Measurements from ENCODE around the gene CDK6. TPM values are rescaled to one million over a fixed set of nuclear protein-coding genes. Genes with fewer than 3 reads are reported as not detected.

Gene CDK6
- total RNA-seq, 1 donor from 2014 or later, result 23.3 TPM

DNA sequence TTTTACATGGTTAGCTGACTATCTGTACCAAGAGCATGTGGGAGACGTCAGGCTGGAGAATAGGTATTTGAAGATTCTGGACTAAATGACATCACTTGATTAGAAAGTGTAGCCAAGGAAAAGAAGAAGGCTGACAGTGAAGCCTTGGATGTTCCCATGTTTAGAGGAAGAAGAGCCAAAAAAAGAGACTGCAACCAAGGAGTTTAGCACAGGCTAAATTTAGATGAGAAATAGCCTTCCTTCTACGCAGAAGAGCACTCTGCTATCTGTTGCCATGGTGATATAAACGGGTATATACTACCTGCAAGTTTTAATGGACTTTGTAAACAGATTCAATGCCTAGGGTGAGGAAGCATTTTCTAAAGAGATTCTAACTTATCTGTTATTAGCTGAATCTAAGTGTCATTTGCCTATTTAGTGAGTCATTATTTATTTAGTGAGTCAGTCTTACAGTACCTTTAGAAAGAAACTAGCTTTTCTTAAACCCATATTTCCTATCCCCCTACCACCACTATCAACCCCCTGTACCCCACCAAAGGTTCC lies 69.8 kb downstream of the CDK6 start:
- Mint-ChIP-seq H3K36me3 (ENCODE audit: insufficient read depth) (no peaks in the 10 kb centered on the region), H3K27me3 (no peaks in the 10 kb centered on the region), H3K27ac (peak overlapping the region; percentile 22), H3K4me1 (ENCODE audit: low read depth) (peaks cover 16% of the 10 kb centered on the region), H3K4me3 (ENCODE audit: low read depth) (no peak overlapping the region), H3K9me3 (ENCODE audit: low read depth) (no peaks in the 10 kb centered on the region)
- TF ChIP-seq CTCF (IDR thresholded peaks at IDR 0.05; ENCODE audit: unreplicated experiment), result no peak
- DNase-seq (ENCODE audit: low spot score, unreplicated experiment), result no peak

GRCh38 chr7:92765725-92766124 lies 70.6 kb downstream of the CDK6 start:
- Mint-ChIP-seq H3K4me1 (ENCODE audit: low read depth) (peaks cover 18% of the 10 kb centered on the region), H3K4me3 (ENCODE audit: low read depth) (no peak overlapping the region), H3K36me3 (ENCODE audit: insufficient read depth) (peaks cover 1% of the 10 kb centered on the region), H3K27ac (peak overlapping the region; percentile 8), H3K27me3 (no peaks in the 10 kb centered on the region), H3K9me3 (ENCODE audit: low read depth) (no peaks in the 10 kb centered on the region)
- no peak for TF ChIP-seq CTCF (IDR thresholded peaks at IDR 0.05; ENCODE audit: unreplicated experiment)
- DNase-seq (ENCODE audit: low spot score, unreplicated experiment), result no peak

DNA sequence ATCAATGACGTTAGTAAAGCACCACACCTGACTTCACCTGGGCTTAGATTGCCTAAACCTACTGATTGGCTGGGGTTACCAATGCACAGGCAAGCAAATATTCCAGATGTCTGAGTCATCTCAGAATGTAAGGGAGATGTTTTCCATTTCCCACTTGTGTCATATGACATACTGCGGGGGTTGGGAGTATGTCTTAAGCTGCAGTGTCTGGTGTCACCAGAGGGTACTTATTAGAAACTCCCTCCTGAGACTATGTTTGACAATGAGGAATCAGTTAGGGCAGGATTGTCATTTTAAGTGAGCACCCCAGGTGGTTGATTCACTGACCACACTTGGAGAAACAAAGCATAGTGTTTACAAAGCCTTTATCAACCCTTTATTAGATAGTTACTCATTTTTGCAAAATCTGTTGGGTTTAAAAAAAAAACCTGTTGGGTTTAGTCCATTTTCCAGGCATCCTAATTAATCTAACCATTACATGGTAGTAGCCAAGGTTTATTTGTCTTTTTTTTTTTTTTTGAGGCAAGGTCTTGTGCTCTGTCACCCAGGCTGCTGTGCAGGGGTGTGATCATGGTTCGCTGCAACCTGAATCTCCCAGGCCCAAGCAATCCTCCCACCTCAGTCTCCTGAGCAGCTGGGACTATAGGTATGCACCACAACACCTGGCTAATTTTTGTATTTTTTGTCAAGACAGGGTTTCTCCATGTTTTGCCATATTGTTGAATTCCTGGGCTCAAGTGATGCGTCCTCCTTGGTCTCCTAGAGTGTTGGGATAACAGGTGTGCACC lies 72.5 kb downstream of the CDK6 start:
- TF ChIP-seq CTCF (IDR thresholded peaks at IDR 0.05; ENCODE audit: unreplicated experiment), result no peak
- Mint-ChIP-seq H3K36me3 (ENCODE audit: insufficient read depth) (peaks cover 1% of the 10 kb centered on the region), H3K4me3 (ENCODE audit: low read depth) (no peak overlapping the region), H3K4me1 (ENCODE audit: low read depth) (peaks cover 19% of the 10 kb centered on the region), H3K27ac (no peak overlapping the region), H3K27me3 (no peaks in the 10 kb centered on the region), H3K9me3 (ENCODE audit: low read depth) (no peaks in the 10 kb centered on the region)
- DNase-seq (ENCODE audit: low spot score, unreplicated experiment), result no peak

DNA sequence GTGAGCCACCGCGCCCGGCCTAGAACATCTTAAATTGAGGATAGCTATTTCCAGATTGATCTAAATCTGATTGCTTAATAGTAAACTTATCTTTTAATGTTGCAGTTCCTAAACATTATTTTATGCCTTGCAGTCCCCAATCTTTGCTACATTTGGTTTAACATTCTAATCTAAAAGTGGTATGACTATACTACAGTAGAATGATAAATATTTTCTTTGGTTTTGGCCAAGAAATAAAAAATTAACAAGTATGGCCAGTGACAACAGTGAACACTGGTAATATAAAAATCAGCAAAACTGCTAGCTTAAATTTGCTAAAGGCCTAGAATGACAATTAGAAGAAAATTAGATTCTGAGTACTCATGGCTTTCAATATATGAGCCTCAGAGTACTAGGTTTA lies 73.5 kb downstream of the CDK6 start:
- H3K9me3 Mint-ChIP-seq (ENCODE audit: low read depth), result no peaks in the 10 kb centered on the region
- H3K27ac Mint-ChIP-seq, result no peak overlapping the region
- H3K27me3 Mint-ChIP-seq, result no peaks in the 10 kb centered on the region
- no peak for DNase-seq (ENCODE audit: low spot score, unreplicated experiment)
- no peak overlapping the region for H3K4me3 Mint-ChIP-seq (ENCODE audit: low read depth)
- TF ChIP-seq CTCF (IDR thresholded peaks at IDR 0.05; ENCODE audit: unreplicated experiment), result no peak
- H3K36me3 Mint-ChIP-seq (ENCODE audit: insufficient read depth), result peaks cover 1% of the 10 kb centered on the region
- H3K4me1 Mint-ChIP-seq (ENCODE audit: low read depth), result peaks cover 19% of the 10 kb centered on the region

DNA sequence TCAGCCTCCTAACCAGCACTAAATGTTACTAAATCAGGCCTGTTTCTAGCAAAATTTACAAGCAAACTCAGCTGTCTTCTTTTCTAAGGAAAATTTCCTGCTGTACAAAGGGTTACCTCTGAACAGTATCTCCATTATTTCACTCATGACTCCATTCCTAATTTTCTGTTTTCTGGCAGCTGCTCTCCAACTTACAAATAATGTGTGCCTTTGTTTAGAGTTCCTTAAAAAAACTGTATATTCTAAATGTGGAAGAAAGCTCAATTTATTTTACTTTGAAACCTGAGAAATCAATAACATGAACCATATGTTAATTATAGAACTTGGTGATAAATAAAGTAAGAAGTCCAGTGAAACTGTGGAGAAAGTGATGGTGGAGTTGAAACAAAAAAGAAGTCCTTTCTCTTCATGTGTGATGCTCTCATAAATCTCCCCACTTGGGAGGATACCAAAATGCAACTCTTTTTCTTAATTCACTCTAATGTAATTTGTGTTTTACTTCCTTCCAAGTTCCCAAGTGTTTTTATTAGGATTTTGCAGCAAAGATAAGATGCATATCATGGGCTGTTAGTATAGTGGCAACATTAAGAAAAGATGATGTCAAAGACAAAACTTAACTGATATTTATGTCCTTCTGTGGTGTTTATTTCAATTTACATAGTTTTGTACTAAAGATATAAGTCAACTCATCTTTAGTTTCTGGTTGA lies 74.8 kb downstream of the CDK6 start:
- no peak for DNase-seq (ENCODE audit: low spot score, unreplicated experiment)
- no peak overlapping the region for H3K27ac Mint-ChIP-seq
- peaks cover 15% of the 10 kb centered on the region for H3K4me1 Mint-ChIP-seq (ENCODE audit: low read depth)
- no peak for TF ChIP-seq CTCF (IDR thresholded peaks at IDR 0.05; ENCODE audit: unreplicated experiment)
- peaks cover 1% of the 10 kb centered on the region for H3K36me3 Mint-ChIP-seq (ENCODE audit: insufficient read depth)
- H3K4me3 Mint-ChIP-seq (ENCODE audit: low read depth), result no peak overlapping the region
- H3K9me3 Mint-ChIP-seq (ENCODE audit: low read depth), result no peaks in the 10 kb centered on the region
- no peaks in the 10 kb centered on the region for H3K27me3 Mint-ChIP-seq
